WTC11 (cell line): ENCODE measurements around the gene TRAPPC3. TPM values are rescaled to one million over a fixed set of nuclear protein-coding genes. Genes with fewer than 3 reads are reported as not detected.

Experiments
- CREM ChIP-seq: sonication (generic); formaldehyde crosslinking; IDR thresholded peaks from 2 replicates; pipeline ENCODE4 v1.8.1; 2022; ENCODE audit warnings: mild to moderate bottlenecking, missing genetic modification reagents, moderate library complexity
- ELF4 ChIP-seq: sonication (generic); formaldehyde crosslinking; IDR thresholded peaks from 2 replicates; pipeline ENCODE4 v1.8.1; 2022; ENCODE audit warnings: low read depth, mild to moderate bottlenecking, moderate library complexity, missing genetic modification reagents
- ESRRA ChIP-seq: sonication (generic); formaldehyde crosslinking; IDR thresholded peaks from 2 replicates; pipeline ENCODE4 v1.8.1; 2022; ENCODE audit warnings: mild to moderate bottlenecking, missing genetic modification reagents, borderline replicate concordance
- ETV6 ChIP-seq: sonication (generic); formaldehyde crosslinking; IDR thresholded peaks from 2 replicates; pipeline ENCODE4 v1.8.1; 2022; ENCODE audit warnings: mild to moderate bottlenecking, missing genetic modification reagents
- GABPB1 ChIP-seq: sonication (generic); formaldehyde crosslinking; IDR thresholded peaks from 2 replicates; pipeline ENCODE4 v1.8.1; 2023; ENCODE audit warnings: mild to moderate bottlenecking, missing genetic modification reagents
- IRF2 ChIP-seq: sonication (generic); formaldehyde crosslinking; IDR thresholded peaks from 2 replicates; pipeline ENCODE4 v1.8.0; 2022; ENCODE audit warnings: low read depth, missing genetic modification reagents, borderline replicate concordance
- JAZF1 ChIP-seq: fragments of 250-450 bp; sonication (Bioruptor Pico); IDR thresholded peaks from 2 replicates; pipeline ENCODE4 v1.9.0; 2021; ENCODE audit warnings: moderate library complexity, mild to moderate bottlenecking, inconsistent platforms
- KAT7 ChIP-seq: sonication (generic); formaldehyde crosslinking; IDR thresholded peaks from 2 replicates; pipeline ENCODE4 v1.8.1; 2023; ENCODE audit warnings: missing genetic modification reagents, mild to moderate bottlenecking, borderline replicate concordance
- MYBL2 ChIP-seq: sonication (generic); formaldehyde crosslinking; IDR thresholded peaks from 2 replicates; pipeline ENCODE4 v1.8.1; 2023; ENCODE audit warnings: mild to moderate bottlenecking, moderate library complexity, missing genetic modification reagents
- NFE2L1 ChIP-seq: sonication (generic); formaldehyde crosslinking; IDR thresholded peaks from 2 replicates; pipeline ENCODE4 v1.8.1; 2023; ENCODE audit warnings: missing genetic modification reagents
- NR2C2 ChIP-seq: sonication (generic); formaldehyde crosslinking; IDR thresholded peaks from 2 replicates; pipeline ENCODE4 v1.8.0; 2022; ENCODE audit warnings: mild to moderate bottlenecking, missing genetic modification reagents
- SMAD3 ChIP-seq: sonication (generic); formaldehyde crosslinking; IDR thresholded peaks from 2 replicates; pipeline ENCODE4 v1.8.0; 2022; ENCODE audit warnings: missing genetic modification reagents, mild to moderate bottlenecking, borderline replicate concordance
- SP1 ChIP-seq: sonication (generic); formaldehyde crosslinking; conservative IDR thresholded peaks from 2 replicates; pipeline ENCODE4 v1.8.1; 2022; ENCODE audit warnings: missing genetic modification reagents
- TCF7 ChIP-seq: sonication (generic); formaldehyde crosslinking; IDR thresholded peaks from 2 replicates; pipeline ENCODE4 v1.8.0; 2022; ENCODE audit warnings: mild to moderate bottlenecking, low read depth, missing genetic modification reagents, moderate library complexity
- TEAD4 ChIP-seq: sonication (generic); formaldehyde crosslinking; IDR thresholded peaks from 2 replicates; pipeline ENCODE4 v1.8.0; 2022; ENCODE audit warnings: mild to moderate bottlenecking, missing genetic modification reagents
- ZNF317 ChIP-seq: sonication (generic); formaldehyde crosslinking; IDR thresholded peaks from 2 replicates; pipeline ENCODE4 v1.8.1; 2023; ENCODE audit warnings: low read depth, mild to moderate bottlenecking, moderate library complexity, missing genetic modification reagents, borderline replicate concordance
- total RNA-seq: library from RNA; stranded (reverse); gene quantifications from 3 replicates; pipeline ENCODE4 v1.2.3, GENCODE V29; 2021
- TF ChIP-seq, protein P1 (sequence below): sonication (generic); formaldehyde crosslinking; IDR thresholded peaks from 2 replicates; pipeline ENCODE4 v1.8.0; 2023; ENCODE audit warnings: missing genetic modification reagents
- TF ChIP-seq, protein P2 (sequence below): sonication (generic); formaldehyde crosslinking; IDR thresholded peaks from 2 replicates; pipeline ENCODE4 v1.8.1; 2022; ENCODE audit warnings: mild to moderate bottlenecking, moderate library complexity, missing genetic modification reagents
- TF ChIP-seq, protein P3 (sequence below): sonication (generic); formaldehyde crosslinking; IDR thresholded peaks from 2 replicates; pipeline ENCODE4 v1.8.0; 2023; ENCODE audit warnings: mild to moderate bottlenecking, missing genetic modification reagents
- TF ChIP-seq, protein P4 (sequence below): sonication (generic); formaldehyde crosslinking; IDR thresholded peaks from 2 replicates; pipeline ENCODE4 v1.8.0; 2022; ENCODE audit warnings: mild to moderate bottlenecking, missing genetic modification reagents
- TF ChIP-seq, protein P5 (sequence below): sonication (generic); formaldehyde crosslinking; IDR thresholded peaks from 2 replicates; pipeline ENCODE4 v1.8.1; 2022; ENCODE audit warnings: low read depth, mild to moderate bottlenecking, moderate library complexity, missing genetic modification reagents, borderline replicate concordance
- TF ChIP-seq, protein P6 (sequence below): sonication (generic); formaldehyde crosslinking; conservative IDR thresholded peaks from 2 replicates; pipeline ENCODE4 v1.8.1; 2023; ENCODE audit warnings: mild to moderate bottlenecking, low read depth, missing genetic modification reagents, moderate library complexity
- TF ChIP-seq, protein P7 (sequence below): sonication (generic); formaldehyde crosslinking; IDR thresholded peaks from 2 replicates; pipeline ENCODE4 v1.8.0; 2022; ENCODE audit warnings: mild to moderate bottlenecking, missing genetic modification reagents

TRAPPC3 gene
- total RNA-seq, 1 experiment from 2014 or later = 48.9 TPM

DNA sequence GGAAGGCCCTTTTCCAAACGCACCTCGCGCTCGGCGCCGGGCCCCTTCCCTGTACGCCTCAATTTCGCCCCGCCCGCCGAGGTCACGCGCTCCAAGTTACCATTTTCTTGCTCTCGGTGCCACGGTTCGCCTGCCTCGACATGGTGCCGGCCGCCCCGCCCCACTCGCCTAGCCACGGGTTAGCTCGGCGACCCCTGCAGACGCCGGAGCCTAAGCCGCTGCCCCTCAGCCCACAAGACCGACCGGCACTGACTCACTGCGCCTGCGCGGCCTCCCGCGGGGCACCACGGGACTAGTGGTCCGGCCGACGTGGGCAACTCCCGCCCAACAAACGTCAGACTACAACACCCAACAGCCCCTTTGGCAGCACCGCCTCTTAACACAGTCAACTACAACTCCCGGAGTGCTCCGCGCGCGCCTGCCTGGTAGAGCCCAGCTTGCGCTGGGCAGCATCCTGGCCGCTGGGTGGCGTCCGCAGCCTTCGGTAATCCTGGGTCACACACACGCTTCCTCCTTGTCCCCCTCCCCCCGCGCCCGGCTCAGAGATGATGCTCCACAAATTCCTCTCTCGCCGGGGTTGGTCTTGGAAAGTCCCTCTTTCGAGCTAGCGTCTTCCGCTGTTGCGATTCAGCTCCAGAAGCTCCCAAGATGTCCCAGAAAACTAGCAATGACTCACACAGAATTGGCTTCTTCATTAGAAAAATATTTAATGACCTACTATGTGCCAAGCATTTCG lies at the start of gene TRAPPC3 (continued):
- TF ChIP-seq KAT7 (CRISPR knock-in tag) = no peak
- no peak for TF ChIP-seq ZNF317 (CRISPR knock-in tag)
- 0 out of 2 replicates have a peak, but pooled peaks have one; percentile 57 for TF ChIP-seq ETV6 (CRISPR knock-in tag)
- TF ChIP-seq, protein P1, sequence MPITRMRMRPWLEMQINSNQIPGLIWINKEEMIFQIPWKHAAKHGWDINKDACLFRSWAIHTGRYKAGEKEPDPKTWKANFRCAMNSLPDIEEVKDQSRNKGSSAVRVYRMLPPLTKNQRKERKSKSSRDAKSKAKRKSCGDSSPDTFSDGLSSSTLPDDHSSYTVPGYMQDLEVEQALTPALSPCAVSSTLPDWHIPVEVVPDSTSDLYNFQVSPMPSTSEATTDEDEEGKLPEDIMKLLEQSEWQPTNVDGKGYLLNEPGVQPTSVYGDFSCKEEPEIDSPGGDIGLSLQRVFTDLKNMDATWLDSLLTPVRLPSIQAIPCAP = no peak
- TF ChIP-seq TEAD4 (CRISPR knock-in tag) = no peak
- TF ChIP-seq, protein P2, sequence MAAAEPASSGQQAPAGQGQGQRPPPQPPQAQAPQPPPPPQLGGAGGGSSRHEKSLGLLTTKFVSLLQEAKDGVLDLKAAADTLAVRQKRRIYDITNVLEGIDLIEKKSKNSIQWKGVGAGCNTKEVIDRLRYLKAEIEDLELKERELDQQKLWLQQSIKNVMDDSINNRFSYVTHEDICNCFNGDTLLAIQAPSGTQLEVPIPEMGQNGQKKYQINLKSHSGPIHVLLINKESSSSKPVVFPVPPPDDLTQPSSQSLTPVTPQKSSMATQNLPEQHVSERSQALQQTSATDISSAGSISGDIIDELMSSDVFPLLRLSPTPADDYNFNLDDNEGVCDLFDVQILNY = peak; percentile 33; the same call in 1 of the 2 replicates
- TF ChIP-seq, protein P3, sequence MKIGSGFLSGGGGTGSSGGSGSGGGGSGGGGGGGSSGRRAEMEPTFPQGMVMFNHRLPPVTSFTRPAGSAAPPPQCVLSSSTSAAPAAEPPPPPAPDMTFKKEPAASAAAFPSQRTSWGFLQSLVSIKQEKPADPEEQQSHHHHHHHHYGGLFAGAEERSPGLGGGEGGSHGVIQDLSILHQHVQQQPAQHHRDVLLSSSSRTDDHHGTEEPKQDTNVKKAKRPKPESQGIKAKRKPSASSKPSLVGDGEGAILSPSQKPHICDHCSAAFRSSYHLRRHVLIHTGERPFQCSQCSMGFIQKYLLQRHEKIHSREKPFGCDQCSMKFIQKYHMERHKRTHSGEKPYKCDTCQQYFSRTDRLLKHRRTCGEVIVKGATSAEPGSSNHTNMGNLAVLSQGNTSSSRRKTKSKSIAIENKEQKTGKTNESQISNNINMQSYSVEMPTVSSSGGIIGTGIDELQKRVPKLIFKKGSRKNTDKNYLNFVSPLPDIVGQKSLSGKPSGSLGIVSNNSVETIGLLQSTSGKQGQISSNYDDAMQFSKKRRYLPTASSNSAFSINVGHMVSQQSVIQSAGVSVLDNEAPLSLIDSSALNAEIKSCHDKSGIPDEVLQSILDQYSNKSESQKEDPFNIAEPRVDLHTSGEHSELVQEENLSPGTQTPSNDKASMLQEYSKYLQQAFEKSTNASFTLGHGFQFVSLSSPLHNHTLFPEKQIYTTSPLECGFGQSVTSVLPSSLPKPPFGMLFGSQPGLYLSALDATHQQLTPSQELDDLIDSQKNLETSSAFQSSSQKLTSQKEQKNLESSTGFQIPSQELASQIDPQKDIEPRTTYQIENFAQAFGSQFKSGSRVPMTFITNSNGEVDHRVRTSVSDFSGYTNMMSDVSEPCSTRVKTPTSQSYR = peak; percentile 89
- TF ChIP-seq TCF7 (CRISPR knock-in tag) = no peak
- 0 out of 2 replicates have a peak, but pooled peaks have one; percentile 72 for TF ChIP-seq MYBL2 (CRISPR knock-in tag)
- peak; percentile 69 for TF ChIP-seq GABPB1 (CRISPR knock-in tag)
- TF ChIP-seq, protein P4, sequence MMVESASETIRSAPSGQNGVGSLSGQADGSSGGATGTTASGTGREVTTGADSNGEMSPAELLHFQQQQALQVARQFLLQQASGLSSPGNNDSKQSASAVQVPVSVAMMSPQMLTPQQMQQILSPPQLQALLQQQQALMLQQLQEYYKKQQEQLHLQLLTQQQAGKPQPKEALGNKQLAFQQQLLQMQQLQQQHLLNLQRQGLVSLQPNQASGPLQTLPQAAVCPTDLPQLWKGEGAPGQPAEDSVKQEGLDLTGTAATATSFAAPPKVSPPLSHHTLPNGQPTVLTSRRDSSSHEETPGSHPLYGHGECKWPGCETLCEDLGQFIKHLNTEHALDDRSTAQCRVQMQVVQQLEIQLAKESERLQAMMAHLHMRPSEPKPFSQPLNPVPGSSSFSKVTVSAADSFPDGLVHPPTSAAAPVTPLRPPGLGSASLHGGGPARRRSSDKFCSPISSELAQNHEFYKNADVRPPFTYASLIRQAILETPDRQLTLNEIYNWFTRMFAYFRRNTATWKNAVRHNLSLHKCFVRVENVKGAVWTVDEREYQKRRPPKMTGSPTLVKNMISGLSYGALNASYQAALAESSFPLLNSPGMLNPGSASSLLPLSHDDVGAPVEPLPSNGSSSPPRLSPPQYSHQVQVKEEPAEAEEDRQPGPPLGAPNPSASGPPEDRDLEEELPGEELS = peak; percentile 79
- TF ChIP-seq, protein P5, sequence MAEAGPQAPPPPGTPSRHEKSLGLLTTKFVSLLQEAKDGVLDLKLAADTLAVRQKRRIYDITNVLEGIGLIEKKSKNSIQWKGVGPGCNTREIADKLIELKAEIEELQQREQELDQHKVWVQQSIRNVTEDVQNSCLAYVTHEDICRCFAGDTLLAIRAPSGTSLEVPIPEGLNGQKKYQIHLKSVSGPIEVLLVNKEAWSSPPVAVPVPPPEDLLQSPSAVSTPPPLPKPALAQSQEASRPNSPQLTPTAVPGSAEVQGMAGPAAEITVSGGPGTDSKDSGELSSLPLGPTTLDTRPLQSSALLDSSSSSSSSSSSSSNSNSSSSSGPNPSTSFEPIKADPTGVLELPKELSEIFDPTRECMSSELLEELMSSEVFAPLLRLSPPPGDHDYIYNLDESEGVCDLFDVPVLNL (CRISPR knock-in tag) = no peak
- peak; percentile 29; the same call in 1 of the 2 replicates for TF ChIP-seq NFE2L1 (CRISPR knock-in tag)
- peak; percentile 99 for TF ChIP-seq SP1 (CRISPR knock-in tag)
- no peak for TF ChIP-seq CREM
- TF ChIP-seq ELF4 = no peak
- TF ChIP-seq, protein P6, sequence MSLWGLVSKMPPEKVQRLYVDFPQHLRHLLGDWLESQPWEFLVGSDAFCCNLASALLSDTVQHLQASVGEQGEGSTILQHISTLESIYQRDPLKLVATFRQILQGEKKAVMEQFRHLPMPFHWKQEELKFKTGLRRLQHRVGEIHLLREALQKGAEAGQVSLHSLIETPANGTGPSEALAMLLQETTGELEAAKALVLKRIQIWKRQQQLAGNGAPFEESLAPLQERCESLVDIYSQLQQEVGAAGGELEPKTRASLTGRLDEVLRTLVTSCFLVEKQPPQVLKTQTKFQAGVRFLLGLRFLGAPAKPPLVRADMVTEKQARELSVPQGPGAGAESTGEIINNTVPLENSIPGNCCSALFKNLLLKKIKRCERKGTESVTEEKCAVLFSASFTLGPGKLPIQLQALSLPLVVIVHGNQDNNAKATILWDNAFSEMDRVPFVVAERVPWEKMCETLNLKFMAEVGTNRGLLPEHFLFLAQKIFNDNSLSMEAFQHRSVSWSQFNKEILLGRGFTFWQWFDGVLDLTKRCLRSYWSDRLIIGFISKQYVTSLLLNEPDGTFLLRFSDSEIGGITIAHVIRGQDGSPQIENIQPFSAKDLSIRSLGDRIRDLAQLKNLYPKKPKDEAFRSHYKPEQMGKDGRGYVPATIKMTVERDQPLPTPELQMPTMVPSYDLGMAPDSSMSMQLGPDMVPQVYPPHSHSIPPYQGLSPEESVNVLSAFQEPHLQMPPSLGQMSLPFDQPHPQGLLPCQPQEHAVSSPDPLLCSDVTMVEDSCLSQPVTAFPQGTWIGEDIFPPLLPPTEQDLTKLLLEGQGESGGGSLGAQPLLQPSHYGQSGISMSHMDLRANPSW (CRISPR knock-in tag) = no peak
- no peak; the same call in 1 of the 2 replicates for TF ChIP-seq NR2C2
- TF ChIP-seq IRF2 = no peak
- TF ChIP-seq ESRRA (CRISPR knock-in tag) = no peak
- TF ChIP-seq, protein P7, sequence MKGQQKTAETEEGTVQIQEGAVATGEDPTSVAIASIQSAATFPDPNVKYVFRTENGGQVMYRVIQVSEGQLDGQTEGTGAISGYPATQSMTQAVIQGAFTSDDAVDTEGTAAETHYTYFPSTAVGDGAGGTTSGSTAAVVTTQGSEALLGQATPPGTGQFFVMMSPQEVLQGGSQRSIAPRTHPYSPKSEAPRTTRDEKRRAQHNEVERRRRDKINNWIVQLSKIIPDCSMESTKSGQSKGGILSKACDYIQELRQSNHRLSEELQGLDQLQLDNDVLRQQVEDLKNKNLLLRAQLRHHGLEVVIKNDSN = peak; percentile 86
- TF ChIP-seq JAZF1 (CRISPR knock-in tag) = no peak
- 0 out of 2 replicates have a peak, but pooled peaks have one; percentile 26 for TF ChIP-seq SMAD3 (CRISPR knock-in tag)
- TF ChIP-seq, all 79 proteins: peak for 17
